ENCODE data around the gene JADE1. TPM values are rescaled to one million over a fixed set of nuclear protein-coding genes. Genes with fewer than 3 reads are reported as not detected.

The JADE1 gene
- total RNA-seq, 1 experiment from 2014 or later = 192 TPM

DNA sequence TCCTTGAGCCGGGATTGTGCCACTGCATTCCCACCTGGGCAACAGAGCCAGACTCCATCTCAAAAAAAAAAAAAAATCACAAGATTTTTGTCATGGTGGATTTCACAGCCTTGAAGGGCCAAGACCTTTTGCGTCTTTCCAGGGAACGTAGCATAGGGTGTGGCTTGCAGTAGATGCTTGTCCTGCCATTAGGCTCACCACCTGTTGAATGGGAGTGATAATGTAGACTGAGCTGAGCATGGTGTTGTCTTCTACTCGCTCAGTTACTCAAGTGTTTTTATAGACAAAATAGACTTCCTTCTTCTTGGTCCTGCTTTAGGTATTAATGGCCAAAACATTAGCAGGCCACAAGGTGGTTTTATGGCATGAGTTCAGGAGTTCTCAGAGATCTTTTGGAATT lies 40.8 kb downstream of the JADE1 start:
- Histone ChIP-seq H3K14ac (ENCODE audit: insufficient read depth, low read length) (no peak overlapping the region), H2BK15ac (ENCODE audit: low read depth, low read length) (no peak overlapping the region), H3K27me3 (ENCODE audit: insufficient read depth, low read length) (no peaks in the 10 kb centered on the region), H4K20me1 (ENCODE audit: control insufficient read depth, insufficient read depth, insufficient read length) (no peaks in the 10 kb centered on the region), H3K56ac (ENCODE audit: insufficient read length, low read depth, low read length) (no peak overlapping the region), H2AK5ac (ENCODE audit: insufficient read length, low read length) (no peak overlapping the region), H3K18ac (ENCODE audit: insufficient read length, low read depth, low read length) (no peak overlapping the region), H3K9me3 (ENCODE audit: control insufficient read depth, low read depth, low read length) (no peaks in the 10 kb centered on the region), H3K4me1 (ENCODE audit: insufficient read depth, low read length) (no peaks in the 10 kb centered on the region), H2BK120ac (ENCODE audit: low read depth, low read length, poor library complexity, severe bottlenecking) (no peak overlapping the region), H4K8ac (replicated peaks; ENCODE audit: insufficient read length, low read depth, low read length) (no peak overlapping the region), H3K4me2 (ENCODE audit: insufficient read depth, insufficient read length, low read length) (no peak overlapping the region), H3K4ac (ENCODE audit: low read depth, low read length) (no peak overlapping the region), H2BK20ac (ENCODE audit: low read depth, low read length, poor library complexity, severe bottlenecking) (no peak overlapping the region), H3K23ac (ENCODE audit: insufficient read length, low read depth, low read length) (no peak overlapping the region), H3K79me1 (ENCODE audit: insufficient read depth, low read depth, low read length, poor library complexity, severe bottlenecking) (peaks cover 14% of the 10 kb centered on the region), H3K27ac (ENCODE audit: insufficient read length, low read depth, low read length) (no peak overlapping the region), H2BK5ac (ENCODE audit: insufficient read length, low read length) (no peak overlapping the region), H3T11ph (ENCODE audit: low read length) (no peak overlapping the region), H4K5ac (ENCODE audit: insufficient read length, low read depth, low read length) (no peak overlapping the region), H3K9ac (ENCODE audit: extremely low read depth, insufficient read length, low read length) (no peak overlapping the region), H3K23me2 (ENCODE audit: insufficient read length, low read depth, low read length, poor library complexity, severe bottlenecking) (no peaks in the 10 kb centered on the region), H2BK12ac (ENCODE audit: insufficient read length, low read depth, low read length) (no peak overlapping the region), H3K79me2 (ENCODE audit: insufficient read depth, low read length) (peaks cover 15% of the 10 kb centered on the region; the same call in 1 of the 2 replicates), H2AFZ (ENCODE audit: low read length) (no peak overlapping the region), H4K91ac (ENCODE audit: insufficient read length, low read depth, low read length) (no peak overlapping the region)
- H3K4me1 Mint-ChIP-seq = peaks cover 3% of the 10 kb centered on the region in 2 experiments; a peak in 1 of 4 replicates
- H3K36me3 Mint-ChIP-seq (ENCODE audit: insufficient read depth in 1 of 3, low read depth in 3 of 3) = peaks cover 84 to 99% (median 98%) of the 10 kb centered on the region in 3 experiments
- H3K27me3 Mint-ChIP-seq (ENCODE audit: low read depth) = no peaks in the 10 kb centered on the region; the same call in 1 of the 2 replicates
- TF ChIP-seq, protein P1, sequence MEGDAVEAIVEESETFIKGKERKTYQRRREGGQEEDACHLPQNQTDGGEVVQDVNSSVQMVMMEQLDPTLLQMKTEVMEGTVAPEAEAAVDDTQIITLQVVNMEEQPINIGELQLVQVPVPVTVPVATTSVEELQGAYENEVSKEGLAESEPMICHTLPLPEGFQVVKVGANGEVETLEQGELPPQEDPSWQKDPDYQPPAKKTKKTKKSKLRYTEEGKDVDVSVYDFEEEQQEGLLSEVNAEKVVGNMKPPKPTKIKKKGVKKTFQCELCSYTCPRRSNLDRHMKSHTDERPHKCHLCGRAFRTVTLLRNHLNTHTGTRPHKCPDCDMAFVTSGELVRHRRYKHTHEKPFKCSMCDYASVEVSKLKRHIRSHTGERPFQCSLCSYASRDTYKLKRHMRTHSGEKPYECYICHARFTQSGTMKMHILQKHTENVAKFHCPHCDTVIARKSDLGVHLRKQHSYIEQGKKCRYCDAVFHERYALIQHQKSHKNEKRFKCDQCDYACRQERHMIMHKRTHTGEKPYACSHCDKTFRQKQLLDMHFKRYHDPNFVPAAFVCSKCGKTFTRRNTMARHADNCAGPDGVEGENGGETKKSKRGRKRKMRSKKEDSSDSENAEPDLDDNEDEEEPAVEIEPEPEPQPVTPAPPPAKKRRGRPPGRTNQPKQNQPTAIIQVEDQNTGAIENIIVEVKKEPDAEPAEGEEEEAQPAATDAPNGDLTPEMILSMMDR (conservative IDR thresholded peaks at IDR 0.05) = no peak
- H3K27ac Mint-ChIP-seq = peak overlapping the region in 1 of 3 experiments; percentile 89; a peak in 2 of 7 replicates
- no peak for DNase-seq
- no CpG with 5 or more reads among the region's 4 CpGs for WGBS (ENCODE audit: extremely low coverage, insufficient read length, low lambda C conversion rate)
- no peaks in the 10 kb centered on the region; a peak in 1 of 5 replicates for H3K9me3 Mint-ChIP-seq
- no peak overlapping the region for H3K4me3 Mint-ChIP-seq

All from H9 (cell line).